Activated effector memory CD4-positive, alpha-beta T cell treated with anti-CD3 and anti-CD28 coated beads, Interleukin-2, amount 50 U/mL, for 16 hours (primary cell): ENCODE measurements around the gene CCDC192.

Experiments
- DNase-seq: peaks from one replicate; pipeline ENCODE4 v3.0.0-alpha.2; 2020

The CCDC192 gene

GRCh38 chr5:127851964-127852363 lies 148.8 kb downstream of the CCDC192 start:
- DNase-seq = no peak

- no peak for DNase-seq
Observed at GRCh38 chr5:127854520-127854919, 151.3 kb downstream of the CCDC192 start.

GRCh38 chr5:127856292-127856691 lies 153.1 kb downstream of the CCDC192 start:
- no peak for DNase-seq

DNA sequence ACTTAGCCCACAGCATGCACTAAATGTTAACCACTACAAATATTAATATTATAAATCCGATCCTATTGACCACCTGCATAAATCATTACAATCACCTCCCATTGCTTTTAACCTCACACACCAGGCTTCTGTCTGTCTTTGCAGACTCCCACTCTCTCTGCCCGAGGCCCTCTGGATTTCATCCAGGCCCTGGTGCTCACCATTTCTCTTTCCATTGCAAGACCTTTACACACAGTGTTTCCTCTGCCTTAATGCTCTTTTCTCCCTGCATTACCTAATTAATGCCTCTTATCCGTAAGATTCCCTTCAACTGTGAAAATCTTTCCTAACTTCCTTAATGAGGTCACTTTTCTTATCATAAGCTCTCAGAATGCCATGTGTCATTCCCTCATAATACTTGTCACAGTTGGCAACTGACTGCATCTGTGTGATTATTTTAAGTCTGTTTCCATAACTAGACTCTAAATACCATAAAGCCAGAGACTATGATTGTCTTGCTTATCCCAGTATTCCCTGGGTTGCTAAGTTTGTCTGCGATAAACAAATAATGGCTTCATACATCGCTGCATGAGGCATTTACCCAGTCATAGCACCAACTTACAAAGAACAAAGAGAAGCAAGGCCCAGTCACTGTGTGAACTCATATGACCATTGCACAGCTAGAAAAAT lies 155.1 kb downstream of the CCDC192 start:
- DNase-seq = no peak

DNA sequence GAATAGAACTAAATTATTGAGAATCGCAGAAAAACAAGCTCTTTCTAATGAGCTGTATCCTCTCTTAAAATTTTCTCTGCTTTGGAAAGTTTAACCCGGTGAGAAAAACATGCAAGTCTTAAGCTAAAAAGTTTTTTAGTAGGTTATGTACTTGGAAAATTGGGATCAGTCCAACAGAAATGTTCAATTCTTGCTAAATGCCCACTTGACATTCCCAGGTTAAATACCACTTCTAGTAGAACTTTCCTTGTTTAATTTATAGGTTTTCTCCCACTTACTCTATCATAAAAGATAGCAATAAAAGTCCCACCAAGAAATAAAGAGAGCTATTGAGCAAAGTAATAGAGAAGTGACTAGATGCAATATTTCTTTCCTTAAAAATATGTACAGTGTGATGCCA lies 157.1 kb downstream of the CCDC192 start:
- no peak for DNase-seq

DNA sequence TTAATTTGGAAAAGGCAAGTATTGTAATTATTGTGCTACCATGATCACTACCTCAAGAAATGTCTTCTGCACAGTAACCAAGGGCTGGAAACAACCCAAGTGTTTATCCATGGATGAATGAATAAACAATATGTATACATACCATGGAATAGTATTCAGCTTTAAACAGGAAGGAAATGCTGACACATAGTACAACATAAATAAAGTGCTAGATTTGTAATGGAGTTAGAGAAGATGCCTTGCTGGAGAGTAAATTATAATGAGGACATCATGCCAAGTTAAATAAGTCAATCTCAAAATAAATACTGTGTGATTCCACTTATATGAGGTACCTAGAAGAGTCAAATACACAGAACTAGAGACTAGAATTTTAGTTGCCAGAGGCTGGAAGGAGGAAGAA lies 160.0 kb downstream of the CCDC192 start:
- no peak for DNase-seq

GRCh38 chr5:127863610-127864395 lies 160.6 kb downstream of the CCDC192 start:
- no peak for DNase-seq

DNA sequence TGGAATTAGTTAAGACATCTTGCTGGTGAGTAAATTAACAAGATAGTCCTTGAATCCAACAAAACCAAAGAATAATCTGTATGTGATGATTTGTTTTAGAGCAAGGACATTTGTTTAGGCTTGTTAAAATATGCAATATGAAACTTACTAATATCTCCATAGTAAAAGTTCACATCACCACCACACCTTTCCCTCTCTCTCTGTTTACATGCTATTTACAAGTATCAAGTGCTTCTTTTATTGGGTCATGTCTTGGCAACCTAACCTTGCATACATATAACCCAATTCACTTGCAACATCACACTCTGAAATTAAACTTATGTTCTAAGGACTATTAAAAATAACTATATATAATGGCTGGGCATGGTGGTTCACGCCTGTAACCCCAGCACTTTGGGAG lies 161.3 kb downstream of the CCDC192 start:
- DNase-seq = no peak

DNA sequence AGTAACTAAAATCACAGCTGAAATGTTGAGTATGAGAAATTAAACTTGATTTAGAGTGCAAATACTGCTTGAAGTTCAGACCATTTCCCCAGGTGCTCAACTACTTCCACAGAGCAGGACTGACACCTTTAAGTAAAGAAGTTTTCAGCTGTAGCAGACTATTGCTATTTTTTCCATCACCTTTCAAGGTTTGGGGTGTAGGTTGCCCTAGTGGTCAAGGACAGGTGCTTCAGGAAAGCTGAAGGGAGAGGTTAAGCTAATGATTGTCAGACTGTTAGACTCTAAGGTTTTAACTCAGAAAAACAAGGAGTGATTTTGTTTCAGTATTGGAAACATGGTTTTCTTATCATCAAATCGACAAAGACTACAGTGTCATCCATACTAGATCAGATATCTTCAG lies 162.1 kb downstream of the CCDC192 start:
- no peak for DNase-seq

GRCh38 chr5:127867022-127867783 lies 164.0 kb downstream of the CCDC192 start:
- no peak for DNase-seq

DNA sequence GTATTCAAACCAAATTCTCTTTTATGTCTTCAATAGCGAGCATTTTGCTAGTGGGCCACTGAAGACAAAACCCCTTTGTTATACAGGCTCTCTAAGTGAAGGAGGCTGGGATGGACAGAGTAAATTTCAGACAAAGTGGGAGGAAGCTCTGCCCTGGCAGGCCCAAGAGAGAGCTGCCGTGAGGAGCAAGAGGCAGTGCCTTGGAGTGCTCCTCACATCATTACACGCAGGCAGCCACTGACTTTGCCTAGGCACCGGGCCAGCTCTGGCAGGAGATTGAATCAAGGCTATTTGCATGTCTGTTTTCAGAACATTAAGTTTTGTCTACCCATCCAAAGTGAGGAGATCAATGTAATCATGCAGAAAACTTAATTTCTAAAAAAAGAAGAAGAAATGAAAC lies 167.7 kb downstream of the CCDC192 start:
- DNase-seq = no peak

- DNase-seq = no peak
Observed at GRCh38 chr5:127871503-127872153, 168.4 kb downstream of the CCDC192 start.

- no peak for DNase-seq
Observed at GRCh38 chr5:127872494-127872893, 169.3 kb downstream of the CCDC192 start.

DNA sequence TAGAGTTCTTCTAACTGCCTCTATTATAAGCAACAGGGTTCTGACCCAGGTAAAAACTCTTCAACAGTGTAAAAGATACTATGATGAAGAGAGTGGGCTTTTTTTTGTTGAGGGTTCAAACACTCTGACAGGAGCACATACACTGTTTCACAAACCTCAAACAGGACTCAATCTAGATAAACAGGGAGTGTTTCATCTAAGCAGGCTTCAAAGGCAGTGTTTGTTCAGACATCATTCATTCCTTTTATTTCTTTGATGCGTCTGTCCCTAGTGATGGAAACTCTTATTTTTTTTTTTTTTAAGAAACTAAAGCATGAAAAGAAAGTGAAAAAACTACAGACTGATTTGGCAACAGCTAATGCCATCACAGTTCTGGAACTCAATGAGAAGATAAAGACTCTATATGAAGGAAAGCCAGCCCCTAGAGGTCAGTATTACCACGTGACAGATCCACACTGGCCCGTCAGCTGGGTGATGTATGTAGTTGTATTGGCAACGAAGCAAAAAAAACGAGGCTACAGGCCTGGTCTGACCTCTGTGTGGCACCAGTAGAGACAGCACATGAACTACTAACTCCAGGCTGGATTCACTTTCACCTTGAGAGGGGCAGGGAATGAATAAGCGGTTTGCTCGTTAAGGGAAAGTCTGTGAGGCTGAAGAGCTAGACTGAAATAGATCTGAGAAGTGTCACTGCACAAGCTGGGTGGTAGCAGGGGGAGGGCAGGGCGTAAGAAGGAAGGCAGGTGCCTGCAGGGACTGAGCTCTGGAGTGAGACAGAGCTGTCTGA lies 172.2 kb downstream of the CCDC192 start:
- DNase-seq = peak; percentile 64

DNA sequence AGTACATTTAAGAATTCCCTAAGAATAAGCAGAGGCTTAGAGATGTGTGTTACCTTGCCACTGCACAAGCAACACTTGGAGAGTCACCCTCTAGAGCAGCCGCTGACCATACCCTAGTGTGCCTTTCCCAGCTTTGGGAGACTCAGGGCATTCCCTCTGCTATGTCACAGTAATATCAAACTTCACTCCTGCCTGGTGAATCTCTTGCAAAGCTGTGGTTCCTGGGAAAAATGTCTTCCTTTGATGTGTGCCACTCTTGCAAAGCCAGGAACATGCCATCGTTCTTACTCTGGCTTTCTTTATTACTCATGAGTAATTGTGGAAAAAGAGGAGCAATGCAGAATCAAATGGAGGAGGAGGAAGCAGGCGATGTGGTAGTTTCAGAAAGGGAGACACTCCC lies 173.2 kb downstream of the CCDC192 start:
- no peak for DNase-seq

DNA sequence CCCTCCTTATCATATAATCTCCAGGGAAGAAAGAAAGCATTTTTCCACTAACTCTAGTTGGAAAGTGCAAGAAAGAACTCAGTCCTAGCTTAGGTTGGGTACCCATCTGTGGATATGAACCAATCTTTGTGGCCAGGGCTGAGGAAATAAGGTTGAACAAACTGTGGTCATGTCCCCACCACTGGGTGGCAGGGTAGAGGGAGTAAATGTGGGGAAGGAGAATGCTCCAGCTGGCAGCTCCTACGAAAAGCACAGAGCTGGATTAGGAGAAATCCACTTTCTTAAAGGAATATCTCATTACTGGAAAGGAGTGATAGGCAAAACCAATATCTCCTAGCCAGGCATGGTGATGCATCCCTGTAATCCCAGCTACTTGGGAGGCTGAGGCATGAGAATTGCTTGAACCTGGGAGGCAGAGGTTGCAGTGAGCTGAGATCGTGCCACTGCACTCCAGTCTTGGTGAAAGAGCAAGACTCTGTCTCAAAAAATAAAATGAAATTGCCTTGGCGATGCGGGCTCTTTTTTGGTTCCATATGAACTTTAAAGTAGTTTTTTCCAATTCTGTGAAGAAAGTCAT lies 175.1 kb downstream of the CCDC192 start:
- DNase-seq = no peak

GRCh38 chr5:127884416-127884815 lies 181.2 kb downstream of the CCDC192 start:
- no peak for DNase-seq

DNA sequence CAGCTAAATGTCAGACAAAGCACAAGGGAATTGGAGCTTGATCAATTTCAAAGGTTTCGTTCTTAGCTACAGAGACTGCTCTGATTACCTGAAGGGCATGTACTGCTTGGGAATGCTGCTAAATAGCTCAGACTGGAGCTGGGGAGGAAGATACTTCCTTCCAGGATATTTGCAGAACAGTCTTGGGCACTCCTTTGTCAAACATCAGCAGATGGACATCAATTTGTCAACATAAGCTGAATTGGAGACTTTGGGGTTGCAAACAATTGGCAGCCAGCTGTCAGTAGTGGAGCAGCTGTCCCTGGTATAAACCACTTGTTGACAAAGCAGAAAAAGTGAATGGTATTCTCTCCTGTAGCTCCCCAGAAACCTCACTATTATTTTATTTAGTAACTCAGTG lies 182.0 kb downstream of the CCDC192 start:
- DNase-seq = no peak

DNA sequence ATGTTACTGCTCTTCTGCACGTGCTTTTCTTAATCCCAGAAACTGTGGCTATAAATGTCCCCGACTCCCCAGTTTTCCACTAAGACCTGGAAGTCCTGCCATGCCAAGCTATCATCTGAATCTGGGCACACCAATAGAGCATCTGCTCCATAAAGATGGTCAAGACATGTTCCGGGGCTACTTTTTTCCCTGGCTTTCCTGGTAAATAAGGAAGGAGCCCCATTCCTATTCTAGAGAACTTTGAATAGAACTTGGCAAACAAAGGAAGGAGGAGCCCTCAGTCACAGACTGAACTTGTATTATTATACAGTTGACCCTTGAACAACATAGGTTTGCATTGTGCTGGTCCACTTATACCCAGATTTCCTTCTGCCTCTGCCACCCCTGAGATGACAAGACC lies 182.9 kb downstream of the CCDC192 start:
- no peak for DNase-seq

DNA sequence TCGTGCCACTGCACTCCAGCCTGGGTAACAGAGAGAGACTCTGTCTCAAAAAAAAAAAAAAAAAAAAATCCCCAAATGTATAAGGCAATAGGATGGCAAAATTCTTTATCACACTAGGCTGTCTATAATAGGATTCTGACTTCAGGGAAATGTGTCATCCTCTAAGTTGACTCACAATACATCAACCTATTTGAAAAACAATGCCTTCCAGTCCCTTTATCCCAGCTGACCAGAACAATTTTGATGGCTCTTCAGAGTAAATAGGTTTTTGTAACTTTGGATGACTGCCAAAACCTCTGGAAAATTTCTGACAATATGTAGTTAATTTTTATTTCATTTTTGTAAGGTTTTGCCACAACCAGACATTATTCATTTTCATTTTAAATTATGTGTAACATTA lies 184.1 kb downstream of the CCDC192 start:
- no peak for DNase-seq

- DNase-seq = no peak
Observed at GRCh38 chr5:127891942-127892341, 188.8 kb downstream of the CCDC192 start.
